ENCODE measurements around the gene TMEM213.

DNA sequence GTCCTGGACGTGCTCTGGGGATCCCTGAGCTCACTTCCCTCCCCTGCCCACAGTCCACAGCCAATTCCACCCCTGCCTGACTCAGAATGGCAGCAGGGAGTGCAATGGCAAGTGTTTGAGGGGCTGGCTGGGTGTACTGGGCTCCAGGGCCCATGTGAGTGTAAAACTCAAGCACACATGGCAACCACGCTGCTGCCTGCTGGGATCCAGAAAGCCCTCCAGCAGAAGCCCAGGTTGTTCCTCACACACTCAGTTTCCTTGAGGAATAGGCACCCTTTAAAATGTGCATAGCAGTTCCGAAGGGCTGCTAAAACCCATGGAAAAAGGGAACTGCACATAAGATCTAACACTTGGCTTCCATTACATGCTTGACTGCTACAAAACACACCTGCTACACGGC, 11.6 kb downstream of the TMEM213 start:
- no peak for TF ChIP-seq EZH2 (IDR thresholded peaks at IDR 0.05; ENCODE audit: insufficient read depth, poor library complexity, severe bottlenecking)
- TF ChIP-seq EZH2phosphoT487 (IDR thresholded peaks at IDR 0.05; ENCODE audit: insufficient read depth, low read depth) = no peak
